Psoas muscle (tissue), 8 donors: Measurements from ENCODE around the gene POLE3. TPM values are rescaled to one million over a fixed set of nuclear protein-coding genes. Genes with fewer than 3 reads are reported as not detected.

Experiments used
- ATAC-seq, 4 donors: fragments of 200-7000 bp; cut with Tn5 transposase; one replicate each; pipeline ENCODE4 v1.9.1; 2020; ENCODE audit warnings: moderate library complexity in 3 of 4, mild to moderate bottlenecking in 2 of 4
- DNase-seq, 2 donors: peaks; one replicate each; pipeline ENCODE4 v3.0.0-alpha.2; 2020
- H3K27ac ChIP-seq: fragments of 200-600 bp; one replicate; pipeline ENCODE4 v1.8.0; 2022
- H3K27me3 ChIP-seq, 3 donors: fragments of 200-600 bp in 1 of 3; one replicate each; pipeline versions ENCODE4 v1.6.1 to v1.8.0; 2013 to 2022; ENCODE audit warnings: low read length in 2 of 3, mild to moderate bottlenecking in 2 of 3, moderate library complexity in 1 of 3; ENCODE audit not compliant: insufficient read depth in 3 of 3
- H3K36me3 ChIP-seq, 2 donors: fragments of 200-600 bp in 1 of 2; one replicate each; pipeline versions ENCODE4 v1.6.1 to v1.8.0; 2013 to 2022; ENCODE audit warnings: low read depth in 1 of 2, mild to moderate bottlenecking in 1 of 2, moderate library complexity in 1 of 2; ENCODE audit not compliant: insufficient read depth in 1 of 2
- H3K4me1 ChIP-seq: fragments of 200-600 bp; one replicate; pipeline ENCODE4 v1.8.0; 2022
- H3K4me3 ChIP-seq: fragments of 200-600 bp; one replicate; pipeline ENCODE4 v1.8.0; 2022; ENCODE audit warnings: mild to moderate bottlenecking
- H3K9me3 ChIP-seq: fragments of 200-600 bp; one replicate; pipeline ENCODE4 v1.8.0; 2022
- WGBS, 3 donors: extraction: QIAGEN DNeasy Blood & Tissue Kit; methylation state at CpG; one replicate each; pipeline versions ENCODE4 v1.1.6 to v1.1.7; 2013; 5-methylcytosine and 5-hydroxymethylcytosine counted together
- intact Hi-C, 2 donors: fragments of 100-400 bp; cut with DNase I; formaldehyde crosslinking; loops; one replicate each; pipeline versions ENCODE4 v1.11.0 to v1.14.2; 2022
- polyA plus RNA-seq, 3 donors: library from polyadenylated mRNA; stranded (reverse); fragments of 200-250 nt; gene quantifications; one replicate each; pipeline ENCODE4 v1.2.3, GENCODE V29; 2013
- total RNA-seq, 4 donors: library from RNA; stranded (reverse); fragmentation: NEBNext Ultra II Directional in 2 of 4; extraction: Animal tissue kit (Norgen Biotek cat#: 25700) in 2 of 4; gene quantifications; one replicate each; pipeline versions ENCODE4 v1.2.1 to v1.2.4, GENCODE V29; 2021 to 2023
- TF ChIP-seq, protein P1 (sequence below): fragments of 200-600 bp; IDR thresholded peaks from one replicate; pipeline ENCODE4 v1.8.0; 2022; ENCODE audit warnings: antibody characterized with exemption
- donor health status: healthy with polysubstance abuse.
- donor health status: DM: no; HTN: no; CAD: no; lungs with moderate emphysema.
- donor health status: Bipolar disorder and iron deficiency.
- donor health status: healthy.
- donor health status: DM: yes; HTN: yes; CAD: no.
- donor health status: DM: no; HTN: no; CAD: no.
- donor health status: DM: no; HTN: no; CAD: no.
- donor health status: DM: yes; HTN: yes; CAD: no.

Gene POLE3
- total and polyA plus RNA-seq, 7 donors = 29.8 to 173 (median 45.4) TPM

DNA sequence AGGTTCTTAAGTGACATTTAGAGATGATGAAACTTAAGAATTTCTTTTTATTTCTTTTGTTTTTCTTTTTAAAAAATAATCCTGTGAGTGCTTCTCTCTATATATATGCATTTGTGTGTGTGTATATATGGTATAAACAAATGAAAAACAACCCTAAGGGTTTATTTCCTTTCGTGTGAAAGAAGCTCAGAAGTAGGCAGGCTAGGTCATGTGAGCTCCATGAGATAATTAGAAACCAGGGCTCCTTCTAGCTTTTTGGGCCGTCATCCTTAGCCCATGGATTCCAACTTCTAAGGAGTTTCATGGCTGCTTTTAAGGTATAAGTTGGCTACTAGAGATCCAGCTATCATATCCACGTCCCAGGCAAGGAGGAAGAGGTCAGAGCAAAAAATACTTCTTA, 11.3 kb upstream of the POLE3 start:
- H3K27ac ChIP-seq = no peak overlapping the region
- WGBS, 3 donors = 67 to 74% (median 73%) methylated on average over 3 of the region's 3 CpGs
- DNase-seq = no peak
- intact Hi-C loops = no loop called here
- no peak for ATAC-seq
- TF ChIP-seq, protein P1, sequence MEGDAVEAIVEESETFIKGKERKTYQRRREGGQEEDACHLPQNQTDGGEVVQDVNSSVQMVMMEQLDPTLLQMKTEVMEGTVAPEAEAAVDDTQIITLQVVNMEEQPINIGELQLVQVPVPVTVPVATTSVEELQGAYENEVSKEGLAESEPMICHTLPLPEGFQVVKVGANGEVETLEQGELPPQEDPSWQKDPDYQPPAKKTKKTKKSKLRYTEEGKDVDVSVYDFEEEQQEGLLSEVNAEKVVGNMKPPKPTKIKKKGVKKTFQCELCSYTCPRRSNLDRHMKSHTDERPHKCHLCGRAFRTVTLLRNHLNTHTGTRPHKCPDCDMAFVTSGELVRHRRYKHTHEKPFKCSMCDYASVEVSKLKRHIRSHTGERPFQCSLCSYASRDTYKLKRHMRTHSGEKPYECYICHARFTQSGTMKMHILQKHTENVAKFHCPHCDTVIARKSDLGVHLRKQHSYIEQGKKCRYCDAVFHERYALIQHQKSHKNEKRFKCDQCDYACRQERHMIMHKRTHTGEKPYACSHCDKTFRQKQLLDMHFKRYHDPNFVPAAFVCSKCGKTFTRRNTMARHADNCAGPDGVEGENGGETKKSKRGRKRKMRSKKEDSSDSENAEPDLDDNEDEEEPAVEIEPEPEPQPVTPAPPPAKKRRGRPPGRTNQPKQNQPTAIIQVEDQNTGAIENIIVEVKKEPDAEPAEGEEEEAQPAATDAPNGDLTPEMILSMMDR = no peak
- H3K4me1 ChIP-seq = no peaks in the 10 kb centered on the region
- no peak overlapping the region for H3K4me3 ChIP-seq
- H3K36me3 ChIP-seq = no peaks in the 10 kb centered on the region
- H3K27me3 ChIP-seq = no peaks in the 10 kb centered on the region
- H3K9me3 ChIP-seq = no peaks in the 10 kb centered on the region

DNA sequence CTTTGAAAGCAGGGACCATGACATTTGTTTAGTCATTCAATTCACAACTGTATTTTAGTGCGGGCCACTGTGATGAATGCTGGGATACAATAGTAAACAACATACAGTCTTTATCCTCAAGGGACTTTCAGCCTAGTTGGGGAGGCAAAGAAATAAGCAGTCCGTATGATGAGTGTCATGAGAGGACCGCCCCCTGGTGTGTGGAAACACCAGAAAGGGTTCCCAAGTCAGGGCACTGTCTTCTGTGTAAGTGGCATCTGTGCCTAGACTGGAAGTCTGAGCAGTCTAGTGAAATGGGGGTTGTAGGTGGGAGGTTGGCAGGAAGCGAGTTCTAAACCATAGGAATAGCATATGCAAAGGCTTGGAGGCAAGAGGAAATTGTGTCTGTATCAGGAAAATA, 6.9 kb upstream of the POLE3 start:
- ATAC-seq = no peak
- WGBS, 3 donors = 76 to 83% (median 81%) methylated on average over 4 of the region's 4 CpGs

DNA sequence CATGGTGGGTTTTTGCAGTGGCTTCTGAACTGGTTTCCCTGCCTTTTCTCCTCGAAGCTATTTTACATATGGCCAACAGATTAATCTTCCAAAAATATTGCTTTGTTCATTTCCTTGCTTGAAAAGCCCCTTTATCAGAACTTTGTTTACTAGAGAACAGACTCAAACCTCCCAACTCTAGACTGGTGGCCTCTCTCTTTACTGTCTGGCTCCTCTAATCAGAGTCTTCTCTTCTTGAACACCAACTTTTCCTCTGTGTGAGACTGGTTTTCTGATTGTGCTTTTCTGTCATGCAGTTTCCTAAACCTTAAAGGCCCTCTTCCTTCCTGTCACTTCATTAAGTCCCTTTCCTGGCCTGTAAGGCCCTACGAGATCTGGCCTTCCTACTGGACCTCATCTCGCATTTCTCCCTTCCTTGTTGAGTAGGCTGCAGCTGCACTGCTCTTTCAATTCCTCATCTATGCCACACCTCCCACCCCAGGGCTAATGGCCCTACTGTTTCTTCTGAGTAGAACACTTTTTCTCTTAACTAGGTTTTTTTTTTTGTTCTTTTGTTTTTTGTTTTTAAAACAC, 5.8 kb upstream of the POLE3 start:
- Histone ChIP-seq H3K27me3 (no peaks in the 10 kb centered on the region), H3K4me1 (no peaks in the 10 kb centered on the region), H3K27ac (peak overlapping the region; percentile 34), H3K4me3 (no peak overlapping the region), H3K36me3 (no peaks in the 10 kb centered on the region), H3K9me3 (no peaks in the 10 kb centered on the region)
- DNase-seq (no peak), ATAC-seq (no peak)
- intact Hi-C loops = no loop called here
- TF ChIP-seq, protein P1 = no peak
- WGBS, 3 donors = 47 to 62% (median 56%) methylated on average over 3 of the region's 3 CpGs

More for the DNA sequence above, 6.9 kb upstream of the POLE3 start:
- H3K4me3 ChIP-seq = no peak overlapping the region
- no peak for DNase-seq
- intact Hi-C loops = no loop called here
- H3K4me1 ChIP-seq = no peaks in the 10 kb centered on the region
- H3K9me3 ChIP-seq = no peaks in the 10 kb centered on the region
- no peak overlapping the region for H3K27ac ChIP-seq
- TF ChIP-seq, protein P1 = no peak
- H3K27me3 ChIP-seq = no peaks in the 10 kb centered on the region
- H3K36me3 ChIP-seq = no peaks in the 10 kb centered on the region

DNA sequence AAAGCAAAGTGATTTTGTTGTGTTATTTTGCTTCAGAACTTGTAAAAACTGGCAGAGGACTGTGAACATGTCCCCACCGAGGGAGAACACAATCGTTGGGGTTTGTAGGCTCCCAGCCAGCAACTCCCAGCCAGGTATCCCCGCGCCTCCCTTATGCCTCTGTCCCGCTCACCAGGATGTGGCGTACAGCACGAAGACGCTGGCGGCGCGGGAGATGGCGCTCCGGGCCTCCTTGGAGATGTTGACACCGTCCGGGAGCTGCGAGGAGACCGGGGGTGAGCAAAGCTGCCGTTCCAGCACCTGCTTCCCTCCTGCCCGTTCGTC, 630 bp downstream of the POLE3 start:
- intact Hi-C loops = loop anchor here (5.0 to 10.0 kb wide), 3 partner anchors 95 to 255 kb away; partner anchors contain the start of gene SLC31A2 (in 1 of the 2)
- H3K9me3 ChIP-seq = no peaks in the 10 kb centered on the region
- 0% methylated on average over 20 of the region's 20 CpGs for WGBS, 3 donors

More for the DNA sequence above, 630 bp downstream of the POLE3 start:
- no peaks in the 10 kb centered on the region for H3K27me3 ChIP-seq
- H3K36me3 ChIP-seq = peaks cover 9 to 22% of the 10 kb centered on the region in 2 donors
- TF ChIP-seq, protein P1 = no peak
- peak overlapping the region; percentile 97 for H3K27ac ChIP-seq
- H3K4me1 ChIP-seq = peaks cover 5% of the 10 kb centered on the region
- H3K4me3 ChIP-seq = peak overlapping the region; percentile 95
- DNase-seq (no peak), ATAC-seq (peak in 3 of 4 donors; percentile 0 to 1 (median 0))
